Measurements from ENCODE around the gene ABTB2. TPM values are rescaled to one million over a fixed set of nuclear protein-coding genes. Genes with fewer than 3 reads are reported as not detected.

ABTB2 gene
- total RNA-seq, 1 donor from 2014 or later, result 73.0 TPM

DNA sequence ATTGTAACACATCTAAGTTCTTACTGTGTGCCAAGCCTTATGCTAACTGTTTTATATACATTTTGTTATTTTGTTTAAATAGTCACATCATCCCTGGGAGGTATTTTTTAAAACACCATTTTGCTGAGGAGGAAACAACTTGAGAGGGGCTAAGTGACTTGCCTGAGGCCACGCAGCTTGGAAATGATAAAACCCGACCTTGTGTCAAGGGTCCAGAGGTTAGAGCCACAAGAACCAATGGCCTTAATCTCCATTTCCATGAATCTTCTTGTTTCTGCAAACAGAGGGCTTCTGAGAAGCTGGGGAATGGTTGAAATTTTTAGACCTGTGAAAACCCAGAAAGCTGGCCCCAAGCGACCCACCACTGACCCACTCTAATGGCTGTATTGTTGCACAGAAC, 16.7 kb downstream of the ABTB2 start:
- intact Hi-C loops (cut with micrococcal nuclease), result no loop called here
- no peaks in the 10 kb centered on the region for H3K27me3 Mint-ChIP-seq
- POLR2A ChIA-PET, result interaction anchor here (1.1 kb wide), 1 partner anchor 15 kb away, joined by 3 read pairs; no protein-coding TSS in a partner anchor
- peaks cover 8% of the 10 kb centered on the region for H3K36me3 Mint-ChIP-seq (ENCODE audit: low read depth)
- no peak overlapping the region for H3K4me3 Mint-ChIP-seq
- TF ChIP-seq, protein P1, sequence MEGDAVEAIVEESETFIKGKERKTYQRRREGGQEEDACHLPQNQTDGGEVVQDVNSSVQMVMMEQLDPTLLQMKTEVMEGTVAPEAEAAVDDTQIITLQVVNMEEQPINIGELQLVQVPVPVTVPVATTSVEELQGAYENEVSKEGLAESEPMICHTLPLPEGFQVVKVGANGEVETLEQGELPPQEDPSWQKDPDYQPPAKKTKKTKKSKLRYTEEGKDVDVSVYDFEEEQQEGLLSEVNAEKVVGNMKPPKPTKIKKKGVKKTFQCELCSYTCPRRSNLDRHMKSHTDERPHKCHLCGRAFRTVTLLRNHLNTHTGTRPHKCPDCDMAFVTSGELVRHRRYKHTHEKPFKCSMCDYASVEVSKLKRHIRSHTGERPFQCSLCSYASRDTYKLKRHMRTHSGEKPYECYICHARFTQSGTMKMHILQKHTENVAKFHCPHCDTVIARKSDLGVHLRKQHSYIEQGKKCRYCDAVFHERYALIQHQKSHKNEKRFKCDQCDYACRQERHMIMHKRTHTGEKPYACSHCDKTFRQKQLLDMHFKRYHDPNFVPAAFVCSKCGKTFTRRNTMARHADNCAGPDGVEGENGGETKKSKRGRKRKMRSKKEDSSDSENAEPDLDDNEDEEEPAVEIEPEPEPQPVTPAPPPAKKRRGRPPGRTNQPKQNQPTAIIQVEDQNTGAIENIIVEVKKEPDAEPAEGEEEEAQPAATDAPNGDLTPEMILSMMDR (IDR thresholded peaks at IDR 0.05), result no peak
- CTCF ChIA-PET, result no interaction called here
- DNase-seq, result no peak
- peaks cover 7% of the 10 kb centered on the region for H3K4me1 Mint-ChIP-seq
- ATAC-seq (ENCODE audit: low read depth), result no peak
- no peaks in the 10 kb centered on the region for H3K9me3 Mint-ChIP-seq
- no peak overlapping the region for H3K27ac Mint-ChIP-seq

DNA sequence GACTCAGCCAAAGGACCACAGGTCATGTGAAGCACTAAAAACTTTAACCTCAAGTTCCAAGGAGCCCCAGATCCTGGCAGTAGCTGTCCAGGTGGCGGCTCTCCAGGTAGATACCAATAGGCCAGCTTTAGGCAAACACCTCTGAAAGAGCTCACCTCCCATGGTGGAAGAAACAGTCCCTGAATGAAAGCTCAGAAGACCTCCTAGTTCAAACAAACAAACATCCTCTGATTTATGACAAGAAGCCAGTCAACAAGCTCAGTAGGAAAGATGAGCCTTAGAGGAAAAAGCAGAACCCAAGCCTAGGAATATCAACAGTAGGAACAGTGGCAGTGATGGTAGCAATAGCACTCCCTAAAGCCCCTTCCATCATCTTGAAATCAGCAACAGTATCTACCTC, 17.2 kb downstream of the ABTB2 start:
- H3K4me1 Mint-ChIP-seq, result peaks cover 9% of the 10 kb centered on the region
- no peak overlapping the region for H3K4me3 Mint-ChIP-seq
- TF ChIP-seq, protein P1 (IDR thresholded peaks at IDR 0.05), result no peak
- intact Hi-C loops (cut with micrococcal nuclease), result no loop called here
- H3K36me3 Mint-ChIP-seq (ENCODE audit: low read depth), result peaks cover 8% of the 10 kb centered on the region
- no peaks in the 10 kb centered on the region for H3K9me3 Mint-ChIP-seq
- no peak for DNase-seq
- ChIA-PET CTCF (no interaction called here), POLR2A (interaction anchor here (0.6 to 1.1 kb wide), 2 partner anchors 16 to 234 kb away, joined by 3 to 7 read pairs; no protein-coding TSS in a partner anchor)
- H3K27ac Mint-ChIP-seq, result no peak overlapping the region
- no peak for ATAC-seq (ENCODE audit: low read depth)
- H3K27me3 Mint-ChIP-seq, result no peaks in the 10 kb centered on the region

DNA sequence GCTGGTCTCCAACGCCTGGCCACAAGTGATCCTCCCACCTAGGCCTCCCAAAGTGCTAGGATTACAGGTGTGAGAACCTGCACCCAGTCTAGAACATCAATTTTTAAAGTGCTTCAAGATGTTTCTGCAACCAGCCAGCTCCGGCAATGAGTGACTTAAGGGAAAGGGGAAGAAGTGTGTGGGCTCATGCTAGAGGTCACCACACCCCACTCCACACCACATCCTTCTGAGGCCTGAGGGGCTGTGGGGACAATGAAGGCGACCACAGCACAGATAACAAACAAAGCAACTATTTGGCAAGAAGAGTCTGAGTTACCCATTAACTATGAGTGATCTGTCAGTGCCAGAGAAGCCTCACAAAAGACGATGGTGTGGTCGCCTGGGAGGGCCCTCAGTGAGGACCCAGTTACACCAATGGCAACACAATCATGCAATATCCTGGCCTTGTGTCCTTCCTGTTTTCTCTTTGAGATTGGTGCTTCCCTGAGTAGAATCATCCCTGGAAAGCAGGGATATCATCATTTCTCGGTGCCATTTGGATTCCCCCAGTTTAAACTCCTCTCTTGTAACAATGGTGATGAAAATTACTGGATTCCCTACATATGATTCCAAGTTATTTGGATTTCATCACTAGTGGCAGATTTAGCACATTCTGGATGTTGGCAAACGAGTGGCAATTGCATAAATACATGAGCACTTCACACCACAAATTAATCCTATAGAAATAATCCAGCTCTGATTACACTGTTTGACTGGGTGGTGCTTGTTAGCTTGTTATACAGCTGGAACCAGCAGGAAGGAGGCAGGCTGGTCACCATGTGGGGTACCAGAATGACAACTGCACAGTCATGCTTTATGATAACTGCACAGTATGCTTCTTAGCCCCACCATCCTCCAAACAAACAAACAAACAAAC, 18.4 kb downstream of the ABTB2 start:
- no peaks in the 10 kb centered on the region for H3K9me3 Mint-ChIP-seq
- intact Hi-C loops (cut with micrococcal nuclease), result loop anchor here (2.0 kb wide), 1 partner anchor 15 kb away; no protein-coding TSS in a partner anchor
- no peak overlapping the region for H3K27ac Mint-ChIP-seq
- peak; percentile 21 for ATAC-seq (ENCODE audit: low read depth)
- DNase-seq, result no peak
- peaks cover 18% of the 10 kb centered on the region for H3K4me1 Mint-ChIP-seq
- H3K27me3 Mint-ChIP-seq, result no peaks in the 10 kb centered on the region
- ChIA-PET CTCF (no interaction called here), POLR2A (no interaction called here)
- H3K4me3 Mint-ChIP-seq, result no peak overlapping the region
- TF ChIP-seq, protein P1 (IDR thresholded peaks at IDR 0.05), result no peak
- H3K36me3 Mint-ChIP-seq (ENCODE audit: low read depth), result peaks cover 4% of the 10 kb centered on the region

DNA sequence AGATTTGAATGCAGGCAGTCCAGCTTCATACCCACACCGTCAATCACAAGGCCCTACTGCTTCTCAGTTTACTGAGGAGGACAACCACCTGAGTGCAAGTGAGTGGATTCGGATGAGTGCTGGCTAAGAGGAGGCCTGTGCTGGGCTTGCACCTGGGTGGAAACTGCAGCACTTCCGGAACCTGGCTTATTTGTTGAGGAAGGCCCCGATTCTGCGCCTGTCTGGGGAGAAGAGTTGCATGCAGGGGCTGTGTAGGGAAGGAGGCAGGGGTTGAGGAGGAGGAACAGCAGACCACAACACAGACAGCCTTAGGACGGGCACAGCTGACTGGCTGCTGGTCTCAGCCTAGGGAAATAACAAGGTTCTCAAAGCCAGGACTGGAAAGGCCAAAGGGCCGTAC, 20.8 kb downstream of the ABTB2 start:
- Mint-ChIP-seq H3K4me3 (no peak overlapping the region), H3K9me3 (no peaks in the 10 kb centered on the region), H3K36me3 (ENCODE audit: low read depth) (peaks cover 1% of the 10 kb centered on the region), H3K4me1 (peaks cover 25% of the 10 kb centered on the region), H3K27ac (no peak overlapping the region), H3K27me3 (no peaks in the 10 kb centered on the region)
- TF ChIP-seq, protein P1 (IDR thresholded peaks at IDR 0.05), result no peak
- intact Hi-C loops (cut with micrococcal nuclease), result no loop called here
- no peak for DNase-seq
- no peak for ATAC-seq (ENCODE audit: low read depth)
- ChIA-PET CTCF (no interaction called here), POLR2A (no interaction called here)

DNA sequence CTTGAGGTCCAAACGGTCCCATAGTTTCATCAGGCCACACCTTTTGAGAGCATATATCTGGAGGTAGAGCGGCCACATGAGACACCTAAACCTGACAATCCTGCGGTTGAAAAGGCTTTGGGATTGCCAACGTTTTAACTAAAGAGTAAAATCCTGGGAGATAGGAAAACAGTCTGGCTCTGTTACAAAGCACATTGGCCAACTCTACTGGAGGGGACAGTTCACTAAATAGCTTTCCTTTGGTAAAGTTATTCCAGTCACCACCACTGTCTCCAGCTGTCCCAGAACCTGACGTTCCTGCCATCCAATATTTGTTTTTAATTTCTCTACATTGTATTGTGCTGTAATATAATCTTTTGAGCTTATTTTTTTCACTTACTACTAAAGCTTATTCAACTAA, 22.0 kb downstream of the ABTB2 start:
- DNase-seq, result no peak
- intact Hi-C loops (cut with micrococcal nuclease), result no loop called here
- H3K4me3 Mint-ChIP-seq, result no peak overlapping the region
- peaks cover 25% of the 10 kb centered on the region for H3K4me1 Mint-ChIP-seq
- no peaks in the 10 kb centered on the region for H3K36me3 Mint-ChIP-seq (ENCODE audit: low read depth)
- H3K27ac Mint-ChIP-seq, result no peak overlapping the region
- TF ChIP-seq, protein P1 (IDR thresholded peaks at IDR 0.05), result no peak
- H3K27me3 Mint-ChIP-seq, result no peaks in the 10 kb centered on the region
- no peak for ATAC-seq (ENCODE audit: low read depth)
- ChIA-PET POLR2A (no interaction called here), CTCF (no interaction called here)
- no peaks in the 10 kb centered on the region for H3K9me3 Mint-ChIP-seq

Measured in activated B cell treated with CpG ODN at 0.5 μM for 24 hours (primary cell).